ENCODE measurements around the gene PRSS50.

DNA sequence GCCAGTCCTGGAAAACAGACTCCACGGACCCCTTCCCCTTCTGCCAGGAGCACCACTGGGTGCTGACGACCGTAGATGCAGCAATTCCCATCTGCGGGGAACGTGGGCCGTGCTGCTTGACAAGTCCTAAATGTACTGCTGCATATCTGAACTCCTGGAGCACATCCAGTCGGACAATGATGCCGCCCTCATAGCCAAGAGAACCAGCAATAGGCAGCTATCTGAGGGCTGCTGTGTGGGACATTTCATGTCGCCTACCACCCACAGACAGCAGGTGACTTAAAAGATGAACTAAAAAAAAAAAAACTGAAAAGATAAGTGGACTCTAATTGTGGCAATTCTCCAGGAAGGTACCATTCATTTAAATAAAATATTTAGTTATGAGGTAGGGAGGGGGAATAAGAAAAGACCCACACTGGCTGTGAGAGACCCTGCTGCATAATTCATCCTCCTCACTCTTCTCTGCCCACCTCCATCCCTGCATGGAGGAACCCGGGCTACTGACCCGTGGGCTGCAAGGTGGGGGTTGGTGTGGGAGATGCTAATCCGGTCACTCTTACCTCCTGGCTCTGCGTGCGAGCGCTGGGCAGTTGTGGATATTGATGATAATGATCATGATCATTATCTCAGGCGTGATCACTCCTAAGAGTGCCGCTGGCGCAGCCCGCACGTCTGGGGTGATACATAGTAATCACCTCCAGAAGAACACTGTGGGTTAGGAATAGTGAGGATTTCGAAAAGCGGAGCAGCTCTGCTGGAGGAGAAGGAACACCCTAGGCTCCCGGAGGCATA is 52.5 kb downstream of the PRSS50 start:
- TF ChIP-seq, protein P1, sequence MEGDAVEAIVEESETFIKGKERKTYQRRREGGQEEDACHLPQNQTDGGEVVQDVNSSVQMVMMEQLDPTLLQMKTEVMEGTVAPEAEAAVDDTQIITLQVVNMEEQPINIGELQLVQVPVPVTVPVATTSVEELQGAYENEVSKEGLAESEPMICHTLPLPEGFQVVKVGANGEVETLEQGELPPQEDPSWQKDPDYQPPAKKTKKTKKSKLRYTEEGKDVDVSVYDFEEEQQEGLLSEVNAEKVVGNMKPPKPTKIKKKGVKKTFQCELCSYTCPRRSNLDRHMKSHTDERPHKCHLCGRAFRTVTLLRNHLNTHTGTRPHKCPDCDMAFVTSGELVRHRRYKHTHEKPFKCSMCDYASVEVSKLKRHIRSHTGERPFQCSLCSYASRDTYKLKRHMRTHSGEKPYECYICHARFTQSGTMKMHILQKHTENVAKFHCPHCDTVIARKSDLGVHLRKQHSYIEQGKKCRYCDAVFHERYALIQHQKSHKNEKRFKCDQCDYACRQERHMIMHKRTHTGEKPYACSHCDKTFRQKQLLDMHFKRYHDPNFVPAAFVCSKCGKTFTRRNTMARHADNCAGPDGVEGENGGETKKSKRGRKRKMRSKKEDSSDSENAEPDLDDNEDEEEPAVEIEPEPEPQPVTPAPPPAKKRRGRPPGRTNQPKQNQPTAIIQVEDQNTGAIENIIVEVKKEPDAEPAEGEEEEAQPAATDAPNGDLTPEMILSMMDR (IDR thresholded peaks at IDR 0.05): no peak
- TF ChIP-seq EP300 (IDR thresholded peaks at IDR 0.05) (no peak), POLR2A (IDR thresholded peaks at IDR 0.05) (no peak), POLR2AphosphoS5 (IDR thresholded peaks at IDR 0.05) (no peak)
